Activated CD4-positive, alpha-beta T cell treated with anti-CD3 and anti-CD28 coated beads, Interleukin-2, amount 10 ng/mL, durations not matched to agents 7 days and 5 days (primary cell): Measurements from ENCODE around the gene HS3ST3B1. TPM values are rescaled to one million over a fixed set of nuclear protein-coding genes. Genes with fewer than 3 reads are reported as not detected.

Source experiments
- CTCF ChIA-PET: fragments of 350-600 bp; sonication (Branson Sonifier 250); formaldehyde crosslinking; loops from one replicate; lab custom pipeline; 2021; ENCODE audit warnings: antibody characterized with exemption; lab: Charles Lee
- POLR2A ChIA-PET: fragments of 350-600 bp; sonication (Branson Sonifier 250); formaldehyde crosslinking; loops from one replicate; lab custom pipeline; 2021; ENCODE audit warnings: antibody characterized with exemption; lab: Charles Lee
- DNase-seq: peaks from one replicate; pipeline ENCODE4 v3.0.0-alpha.2; 2020
- H3K27ac Mint-ChIP-seq: one replicate; pipeline ENCODE4 v1.8.0; 2021; ENCODE audit warnings: mild to moderate bottlenecking, moderate library complexity, mixed read lengths
- H3K27me3 Mint-ChIP-seq: one replicate; pipeline ENCODE4 v1.8.0; 2021; ENCODE audit warnings: mixed read lengths
- H3K36me3 Mint-ChIP-seq: one replicate; pipeline ENCODE4 v1.8.0; 2021; ENCODE audit warnings: low read depth, mixed read lengths
- H3K4me1 Mint-ChIP-seq: one replicate; pipeline ENCODE4 v1.8.0; 2021; ENCODE audit warnings: mixed read lengths
- H3K4me3 Mint-ChIP-seq: one replicate; pipeline ENCODE4 v1.8.0; 2021; ENCODE audit warnings: mild to moderate bottlenecking, moderate library complexity, mixed read lengths
- H3K9me3 Mint-ChIP-seq: one replicate; pipeline ENCODE4 v1.8.0; 2021; ENCODE audit warnings: mixed read lengths
- total RNA-seq, 2 experiments: library from RNA; stranded (reverse); gene quantifications; one replicate each; pipeline ENCODE4 v1.2.3, GENCODE V29; 2021

The HS3ST3B1 gene
- total RNA-seq, 2 experiments from 2014 or later, result 11.5 to 11.9 TPM

GRCh38 chr17:14351493-14351892, 50.6 kb downstream of the HS3ST3B1 start:
- ChIA-PET POLR2A (no interaction called here), CTCF (interaction anchor here (1.2 kb wide), 1 partner anchor 8 kb away, joined by 3 read pairs; no protein-coding TSS in a partner anchor)
- Mint-ChIP-seq H3K4me1 (peaks cover 14% of the 10 kb centered on the region), H3K27ac (no peak overlapping the region), H3K9me3 (no peaks in the 10 kb centered on the region), H3K36me3 (peaks cover 26% of the 10 kb centered on the region), H3K4me3 (no peak overlapping the region), H3K27me3 (no peaks in the 10 kb centered on the region)
- no peak for DNase-seq

- POLR2A ChIA-PET, result no interaction called here
- no peaks in the 10 kb centered on the region for H3K27me3 Mint-ChIP-seq
Observed at GRCh38 chr17:14352136-14352535, 51.3 kb downstream of the HS3ST3B1 start.

GRCh38 chr17:14353861-14354474, 53.1 kb downstream of the HS3ST3B1 start:
- POLR2A ChIA-PET, result no interaction called here
- CTCF ChIA-PET, result interaction anchor here (1.1 kb wide), 1 partner anchor 12 kb away, joined by 3 read pairs; no protein-coding TSS in a partner anchor
- Mint-ChIP-seq H3K4me3 (no peak overlapping the region), H3K9me3 (no peaks in the 10 kb centered on the region), H3K27ac (no peak overlapping the region), H3K27me3 (no peaks in the 10 kb centered on the region), H3K36me3 (peaks cover 9% of the 10 kb centered on the region), H3K4me1 (peaks cover 6% of the 10 kb centered on the region)
- DNase-seq, result no peak

More at GRCh38 chr17:14352136-14352535, 51.3 kb downstream of the HS3ST3B1 start:
- Mint-ChIP-seq H3K9me3 (no peaks in the 10 kb centered on the region), H3K4me1 (peaks cover 14% of the 10 kb centered on the region), H3K36me3 (peaks cover 22% of the 10 kb centered on the region), H3K27ac (no peak overlapping the region), H3K4me3 (no peak overlapping the region)
- CTCF ChIA-PET, result interaction anchor here (1.2 kb wide), 1 partner anchor 7 kb away, joined by 3 read pairs; no protein-coding TSS in a partner anchor
- DNase-seq, result no peak

- POLR2A ChIA-PET, result no interaction called here
Observed at GRCh38 chr17:14354807-14355206, 53.9 kb downstream of the HS3ST3B1 start.

GRCh38 chr17:14355556-14355955, 54.7 kb downstream of the HS3ST3B1 start:
- ChIA-PET CTCF (no interaction called here), POLR2A (no interaction called here)
- H3K27me3 Mint-ChIP-seq, result no peaks in the 10 kb centered on the region
- H3K27ac Mint-ChIP-seq, result no peak overlapping the region
- no peak for DNase-seq
- H3K4me3 Mint-ChIP-seq, result no peak overlapping the region
- H3K4me1 Mint-ChIP-seq, result peaks cover 11% of the 10 kb centered on the region
- H3K9me3 Mint-ChIP-seq, result no peaks in the 10 kb centered on the region
- H3K36me3 Mint-ChIP-seq, result no peaks in the 10 kb centered on the region

More at GRCh38 chr17:14354807-14355206, 53.9 kb downstream of the HS3ST3B1 start:
- no peak for DNase-seq
- no peaks in the 10 kb centered on the region for H3K9me3 Mint-ChIP-seq
- peaks cover 5% of the 10 kb centered on the region for H3K36me3 Mint-ChIP-seq
- H3K27me3 Mint-ChIP-seq, result no peaks in the 10 kb centered on the region
- H3K4me3 Mint-ChIP-seq, result no peak overlapping the region
- H3K4me1 Mint-ChIP-seq, result peaks cover 11% of the 10 kb centered on the region
- H3K27ac Mint-ChIP-seq, result no peak overlapping the region
- CTCF ChIA-PET, result no interaction called here

GRCh38 chr17:14359163-14360020, 58.5 kb downstream of the HS3ST3B1 start:
- no peak for DNase-seq
- Mint-ChIP-seq H3K4me1 (peaks cover 8% of the 10 kb centered on the region), H3K27me3 (no peaks in the 10 kb centered on the region), H3K4me3 (no peak overlapping the region), H3K36me3 (no peaks in the 10 kb centered on the region), H3K9me3 (no peaks in the 10 kb centered on the region), H3K27ac (no peak overlapping the region)
- ChIA-PET POLR2A (no interaction called here), CTCF (interaction anchor here (0.6 to 1.2 kb wide), 2 partner anchors 8 to 156 kb away, joined by 3 read pairs; no protein-coding TSS in a partner anchor)

- ChIA-PET POLR2A (no interaction called here), CTCF (no interaction called here)
- Mint-ChIP-seq H3K4me1 (peaks cover 8% of the 10 kb centered on the region), H3K4me3 (no peak overlapping the region), H3K27me3 (no peaks in the 10 kb centered on the region), H3K9me3 (no peaks in the 10 kb centered on the region), H3K27ac (no peak overlapping the region), H3K36me3 (no peaks in the 10 kb centered on the region)
- DNase-seq, result no peak
Observed at GRCh38 chr17:14360856-14361255, 60.0 kb downstream of the HS3ST3B1 start.

- ChIA-PET POLR2A (no interaction called here), CTCF (no interaction called here)
- H3K9me3 Mint-ChIP-seq, result peaks cover 1% of the 10 kb centered on the region
- no peak for DNase-seq
- no peaks in the 10 kb centered on the region for H3K27me3 Mint-ChIP-seq
- no peaks in the 10 kb centered on the region for H3K36me3 Mint-ChIP-seq
- H3K4me1 Mint-ChIP-seq, result peaks cover 8% of the 10 kb centered on the region
- H3K4me3 Mint-ChIP-seq, result no peak overlapping the region
- no peak overlapping the region for H3K27ac Mint-ChIP-seq
Observed at GRCh38 chr17:14361470-14361869, 60.6 kb downstream of the HS3ST3B1 start.

GRCh38 chr17:14361945-14362508, 61.1 kb downstream of the HS3ST3B1 start:
- H3K4me1 Mint-ChIP-seq, result peaks cover 8% of the 10 kb centered on the region
- no peak overlapping the region for H3K4me3 Mint-ChIP-seq
- no peak for DNase-seq
- POLR2A ChIA-PET, result no interaction called here
- H3K36me3 Mint-ChIP-seq, result no peaks in the 10 kb centered on the region
- CTCF ChIA-PET, result interaction anchor here (1.2 kb wide), 1 partner anchor 12 kb away, joined by 3 read pairs; no protein-coding TSS in a partner anchor
- H3K27me3 Mint-ChIP-seq, result no peaks in the 10 kb centered on the region
- no peak overlapping the region for H3K27ac Mint-ChIP-seq
- peaks cover 3% of the 10 kb centered on the region for H3K9me3 Mint-ChIP-seq

- POLR2A ChIA-PET, result no interaction called here
Observed at GRCh38 chr17:14366199-14366598, 65.3 kb downstream of the HS3ST3B1 start.

GRCh38 chr17:14372461-14372860, 71.6 kb downstream of the HS3ST3B1 start:
- Mint-ChIP-seq H3K4me1 (no peaks in the 10 kb centered on the region), H3K9me3 (peaks cover 4% of the 10 kb centered on the region), H3K4me3 (no peak overlapping the region), H3K36me3 (no peaks in the 10 kb centered on the region), H3K27ac (no peak overlapping the region), H3K27me3 (no peaks in the 10 kb centered on the region)
- ChIA-PET CTCF (no interaction called here), POLR2A (no interaction called here)
- DNase-seq, result no peak

More at GRCh38 chr17:14366199-14366598, 65.3 kb downstream of the HS3ST3B1 start:
- Mint-ChIP-seq H3K9me3 (peaks cover 10% of the 10 kb centered on the region), H3K36me3 (no peaks in the 10 kb centered on the region), H3K27me3 (no peaks in the 10 kb centered on the region), H3K27ac (no peak overlapping the region), H3K4me1 (no peaks in the 10 kb centered on the region), H3K4me3 (no peak overlapping the region)
- CTCF ChIA-PET, result interaction anchor here (0.5 to 0.9 kb wide), 2 partner anchors 11 to 1787 kb away, joined by 3 read pairs; no protein-coding TSS in a partner anchor
- DNase-seq, result no peak

GRCh38 chr17:14372905-14373613, 72.2 kb downstream of the HS3ST3B1 start:
- peak overlapping the region; percentile 80 for H3K27ac Mint-ChIP-seq
- ChIA-PET POLR2A (no interaction called here), CTCF (interaction anchor here (1.2 kb wide), 1 partner anchor 10 kb away, joined by 3 read pairs; no protein-coding TSS in a partner anchor)
- H3K4me1 Mint-ChIP-seq, result no peaks in the 10 kb centered on the region
- no peaks in the 10 kb centered on the region for H3K36me3 Mint-ChIP-seq
- peaks cover 1% of the 10 kb centered on the region for H3K9me3 Mint-ChIP-seq
- no peaks in the 10 kb centered on the region for H3K27me3 Mint-ChIP-seq
- DNase-seq, result no peak
- H3K4me3 Mint-ChIP-seq, result no peak overlapping the region
